GM12865 (cell line): Measurements from ENCODE around the gene IQGAP3.

Experiments
- DNase-seq: peaks from one replicate; pipeline ENCODE4 v3.0.0; 2010; ENCODE audit warnings: low read depth
- H3K4me3 ChIP-seq: 2 replicates; pipeline ENCODE4 v1.5.1; 2011; ENCODE audit warnings: mild to moderate bottlenecking, low read depth, low read length, control low read depth
- CTCF ChIP-seq: IDR thresholded peaks from 2 replicates; pipeline ENCODE4 v1.5.1; 2011; ENCODE audit warnings: low read length, control low read depth, low read depth, inconsistent platforms; ENCODE audit not compliant: insufficient read depth; ENCODE audit errors: missing control alignments

The IQGAP3 gene

GRCh38 chr1:156476501-156477298 is 95.7 kb downstream of the IQGAP3 start:
- no peak for DNase-seq

GRCh38 chr1:156475568-156476500 is 96.5 kb downstream of the IQGAP3 start:
- H3K4me3 ChIP-seq, result no peak overlapping the region
- TF ChIP-seq CTCF, result no peak
- DNase-seq, result no peak

More at GRCh38 chr1:156476501-156477298, 95.7 kb downstream of the IQGAP3 start:
- H3K4me3 ChIP-seq, result no peak overlapping the region
- TF ChIP-seq CTCF, result no peak
